SK-N-MC (cell line): ENCODE data around the gene SLC8A2.

Source experiments
- DNase-seq: peaks from one replicate; pipeline ENCODE4 v3.0.0-alpha.2; 2011; ENCODE audit warnings: low read depth, low spot score
- H3K27ac ChIP-seq: fragments of 200-600 bp; sonication (generic); 2 replicates; pipeline ENCODE4 v1.5.1; 2016; ENCODE audit warnings: mixed run types
- H3K36me3 ChIP-seq: fragments of 200-600 bp; sonication (generic); 2 replicates; pipeline ENCODE4 v1.6.1; 2017; ENCODE audit warnings: antibody characterized with exemption, low read length, mixed read lengths; ENCODE audit not compliant: insufficient read depth
- H3K4me3 ChIP-seq: fragments of 200-600 bp; sonication (generic); 2 replicates; pipeline ENCODE4 v1.5.1; 2016
- H3K9ac ChIP-seq: fragments of 200-600 bp; sonication (generic); 2 replicates; pipeline ENCODE4 v1.8.0; 2017; ENCODE audit warnings: mixed run types, mixed read lengths; ENCODE audit not compliant: insufficient read length
- H3K9me3 ChIP-seq: fragments of 200-600 bp; sonication (generic); 2 replicates; pipeline ENCODE4 v1.6.1; 2017; ENCODE audit warnings: low read depth, mild to moderate bottlenecking, antibody characterized with exemption, low read length, moderate library complexity, mixed read lengths
- EZH2 ChIP-seq: fragments of 200-600 bp; sonication (generic); IDR thresholded peaks from one replicate; pipeline ENCODE4 v1.6.1; 2017; ENCODE audit warnings: antibody characterized with exemption
- FOXP2 ChIP-seq: optimal IDR thresholded peaks from 2 replicates; pipeline ENCODE3; 2011; ENCODE audit warnings: mild to moderate bottlenecking, moderate library complexity; ENCODE audit not compliant: insufficient read depth; ENCODE audit errors: extremely low read length, control extremely low read depth
- POLR2AphosphoS5 ChIP-seq: IDR thresholded peaks from 2 replicates; pipeline ENCODE4 v1.6.1; 2012; ENCODE audit warnings: mild to moderate bottlenecking, low read depth, low read length, borderline replicate concordance

The SLC8A2 gene

GRCh38 chr19:47507012-47507411 is 35.3 kb upstream of the SLC8A2 start:
- TF ChIP-seq EZH2 (no peak), POLR2AphosphoS5 (no peak), FOXP2 (no peak)
- Histone ChIP-seq H3K9ac (no peak overlapping the region), H3K36me3 (no peaks in the 10 kb centered on the region; the same call in 1 of the 2 replicates), H3K27ac (no peak overlapping the region), H3K9me3 (no peaks in the 10 kb centered on the region), H3K4me3 (no peak overlapping the region)
- DNase-seq = no peak

GRCh38 chr19:47506459-47506858 is 34.8 kb upstream of the SLC8A2 start:
- H3K4me3 ChIP-seq = no peak overlapping the region
- H3K27ac ChIP-seq = no peak overlapping the region
- no peaks in the 10 kb centered on the region for H3K9me3 ChIP-seq
- no peak for DNase-seq
- no peak for TF ChIP-seq FOXP2
- no peak for TF ChIP-seq EZH2
- TF ChIP-seq POLR2AphosphoS5 = no peak
- H3K9ac ChIP-seq = no peak overlapping the region
- H3K36me3 ChIP-seq = no peaks in the 10 kb centered on the region; the same call in 1 of the 2 replicates

- no peak for DNase-seq
- Histone ChIP-seq H3K27ac (no peak overlapping the region), H3K9ac (no peak overlapping the region), H3K4me3 (no peak overlapping the region), H3K36me3 (no peaks in the 10 kb centered on the region; the same call in 1 of the 2 replicates), H3K9me3 (no peaks in the 10 kb centered on the region)
- TF ChIP-seq FOXP2 (no peak), EZH2 (no peak), POLR2AphosphoS5 (no peak)
Measured at GRCh38 chr19:47505506-47505905, 33.8 kb upstream of the SLC8A2 start.

GRCh38 chr19:47503826-47504150 is 32.1 kb upstream of the SLC8A2 start:
- H3K36me3 ChIP-seq = no peaks in the 10 kb centered on the region; the same call in 1 of the 2 replicates
- no peak for TF ChIP-seq EZH2
- no peak for TF ChIP-seq POLR2AphosphoS5
- no peak for TF ChIP-seq FOXP2
- DNase-seq = no peak
- no peaks in the 10 kb centered on the region for H3K9me3 ChIP-seq
- no peak overlapping the region for H3K9ac ChIP-seq
- no peak overlapping the region for H3K4me3 ChIP-seq
- H3K27ac ChIP-seq = no peak overlapping the region

- TF ChIP-seq EZH2 (no peak), POLR2AphosphoS5 (no peak), FOXP2 (no peak)
- Histone ChIP-seq H3K9me3 (no peaks in the 10 kb centered on the region), H3K4me3 (no peak overlapping the region), H3K9ac (no peak overlapping the region), H3K27ac (no peak overlapping the region), H3K36me3 (no peaks in the 10 kb centered on the region; the same call in 1 of the 2 replicates)
- no peak for DNase-seq
Measured at GRCh38 chr19:47503130-47503825, 31.6 kb upstream of the SLC8A2 start.

- DNase-seq = no peak
- no peak overlapping the region for H3K27ac ChIP-seq
- no peak overlapping the region for H3K4me3 ChIP-seq
- H3K36me3 ChIP-seq = no peaks in the 10 kb centered on the region; the same call in 1 of the 2 replicates
- no peak overlapping the region for H3K9ac ChIP-seq
- no peaks in the 10 kb centered on the region for H3K9me3 ChIP-seq
- TF ChIP-seq EZH2 (no peak), POLR2AphosphoS5 (no peak), FOXP2 (no peak)
Measured at GRCh38 chr19:47499863-47500830, 28.5 kb upstream of the SLC8A2 start.

GRCh38 chr19:47499371-47499770 is 27.7 kb upstream of the SLC8A2 start:
- H3K36me3 ChIP-seq = no peaks in the 10 kb centered on the region; the same call in 1 of the 2 replicates
- TF ChIP-seq FOXP2 (no peak), POLR2AphosphoS5 (no peak), EZH2 (no peak)
- no peaks in the 10 kb centered on the region for H3K9me3 ChIP-seq
- H3K4me3 ChIP-seq = no peak overlapping the region
- H3K9ac ChIP-seq = no peak overlapping the region
- DNase-seq = no peak
- H3K27ac ChIP-seq = no peak overlapping the region

GRCh38 chr19:47498561-47498960 is 26.9 kb upstream of the SLC8A2 start:
- Histone ChIP-seq H3K9me3 (no peaks in the 10 kb centered on the region), H3K9ac (no peak overlapping the region), H3K4me3 (no peak overlapping the region), H3K36me3 (no peaks in the 10 kb centered on the region; the same call in 1 of the 2 replicates), H3K27ac (no peak overlapping the region)
- DNase-seq = no peak
- TF ChIP-seq FOXP2 (no peak), EZH2 (no peak), POLR2AphosphoS5 (no peak)
